Adrenal gland (tissue), 5 donors: ENCODE results near the gene EFCAB8.

ENCODE experiments used
- CTCF ChIP-seq, 6 experiments: fragments of 450-650 bp in 4 of 6; fragments of 200-600 bp in 2 of 6; sonication (generic) in 1 of 6; IDR thresholded peaks; 1 replicate in 5 of 6; 2 replicates in 1 of 6; pipeline versions ENCODE4 v1.5.1 to v1.8.0; 2016 to 2021; ENCODE audit warnings: antibody characterized with exemption in 6 of 6, mild to moderate bottlenecking in 2 of 6, moderate library complexity in 1 of 6
- POLR2A ChIP-seq, 2 donors: fragments of 450-650 bp; IDR thresholded peaks; one replicate each; pipeline ENCODE4 v1.6.1; 2017; ENCODE audit warnings: antibody characterized with exemption in 2 of 2, mild to moderate bottlenecking in 2 of 2, moderate library complexity in 1 of 2
- donor health status: DM: no; HTN: no; CAD: no.

GRCh38 chr20:32966382-32966781 is 107.7 kb downstream of the EFCAB8 start:
- TF ChIP-seq CTCF (IDR thresholded peaks at IDR 0.05): no peak
- no peak for TF ChIP-seq POLR2A (IDR thresholded peaks at IDR 0.05)
